ENCODE data around the gene OR8D4.
"Not testable (repeated sequence)": the region's sequence is repeated elsewhere in the genome, so short reads cannot be mapped to it uniquely, and the experiment has no call there.

The OR8D4 gene

DNA sequence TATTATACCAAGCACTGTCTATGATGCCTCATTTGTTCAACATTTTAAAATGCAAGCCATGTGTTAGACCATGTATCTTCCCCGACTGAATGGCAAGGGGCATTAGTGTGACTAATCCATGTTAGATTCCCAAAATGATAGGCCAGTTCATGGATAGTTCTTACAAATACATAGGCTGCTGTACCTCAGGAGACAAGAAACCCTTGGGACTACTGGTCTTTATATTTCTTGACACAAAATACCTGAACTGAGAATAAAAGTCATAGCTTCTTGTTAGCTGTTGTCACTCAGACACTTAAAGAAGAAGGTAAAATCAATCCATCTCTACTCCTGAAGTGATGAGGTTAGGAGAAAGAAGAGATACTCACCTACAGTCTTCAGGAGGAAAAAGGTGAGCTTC is at the start of gene OR8D4:
Gene OR8D4, plus strand, starts transcription at position 301 of the 400 bp plus-strand sequence. CDS start 4,265 bp downstream, outside the sequence.
- no peak for DNase-seq

GRCh38 chr11:123852321-123852720 is 49.6 kb upstream of the OR8D4 start:
- DNase-seq, result no peak

GRCh38 chr11:123853038-123853437 is 48.9 kb upstream of the OR8D4 start:
- no peak for DNase-seq

DNA sequence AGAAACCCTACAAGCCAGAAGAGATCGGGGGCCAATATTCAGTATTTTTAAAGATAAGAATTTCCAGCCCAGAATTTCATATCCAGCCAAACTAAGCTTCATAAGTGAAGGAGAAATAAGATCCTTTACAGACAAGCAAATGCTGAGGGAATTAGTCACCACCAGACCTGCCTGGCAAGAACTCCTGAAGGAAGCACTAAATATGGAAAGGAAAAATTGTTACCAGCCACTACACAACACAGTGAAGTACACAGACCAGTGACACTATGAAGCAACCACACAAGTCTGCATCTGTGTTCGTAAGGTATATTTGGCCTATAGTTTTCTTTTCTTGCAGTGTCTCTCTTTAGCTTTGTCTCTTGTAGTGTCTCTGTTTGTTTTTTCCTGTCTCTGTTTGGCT is 45.5 kb upstream of the OR8D4 start:
- no peak for DNase-seq

- DNase-seq, result no peak
Observed at GRCh38 chr11:123859731-123860130, 42.2 kb upstream of the OR8D4 start.

GRCh38 chr11:123865293-123865692 is 36.7 kb upstream of the OR8D4 start:
- not testable (repeated sequence) for DNase-seq

DNA sequence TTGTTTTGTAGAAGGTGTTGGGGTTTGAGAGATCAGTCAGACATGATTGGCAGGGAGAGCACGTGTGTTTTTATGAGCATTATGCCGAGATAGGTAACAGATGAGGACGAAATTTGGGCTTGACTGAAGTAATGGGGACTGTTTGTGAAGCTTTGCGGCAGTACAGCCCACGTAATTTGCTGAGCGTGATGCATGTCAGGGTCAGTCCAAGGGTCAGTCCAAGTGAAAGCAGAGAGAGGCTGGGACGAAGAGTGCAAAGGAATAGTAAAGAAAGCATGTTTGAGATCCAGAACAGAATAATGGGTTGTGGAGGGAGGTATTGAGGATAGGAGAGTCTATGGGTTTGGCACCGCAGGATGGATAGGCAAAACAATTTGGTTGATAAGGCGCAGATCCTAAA is 34.2 kb upstream of the OR8D4 start:
- not testable (repeated sequence) for DNase-seq

- DNase-seq, result no peak
Observed at GRCh38 chr11:123880912-123881311, 21.1 kb upstream of the OR8D4 start.

- DNase-seq, result no peak
Observed at GRCh38 chr11:123885570-123885969, 16.4 kb upstream of the OR8D4 start, which contains the start of gene TMEM225. Gene TMEM225, minus strand, starts transcription at chr11:123885670. Its CDS starts 245 bp downstream, at chr11:123885425.

GRCh38 chr11:123892031-123892430 is 9.9 kb upstream of the OR8D4 start:
- no peak for DNase-seq

DNA sequence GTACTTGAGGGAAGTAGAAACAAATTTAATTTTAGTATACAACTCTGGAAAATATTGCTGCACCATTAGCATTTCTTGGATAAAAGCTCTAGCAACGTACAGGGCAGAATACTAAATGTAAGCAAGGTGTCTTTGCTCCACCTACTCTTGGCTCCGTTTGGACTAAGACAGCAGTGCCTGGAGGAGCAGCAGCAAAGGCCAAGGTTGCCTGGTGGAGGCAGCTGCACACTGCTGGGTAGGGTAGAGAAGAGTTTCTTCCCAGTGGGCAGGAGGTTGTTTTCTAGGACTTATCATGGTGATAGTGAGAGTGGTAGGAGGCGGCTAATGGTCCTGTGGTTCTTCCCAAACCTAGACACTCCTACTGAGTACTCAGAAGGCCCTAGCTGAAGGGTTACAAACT is 2.2 kb upstream of the OR8D4 start:
- no peak for DNase-seq

DNA sequence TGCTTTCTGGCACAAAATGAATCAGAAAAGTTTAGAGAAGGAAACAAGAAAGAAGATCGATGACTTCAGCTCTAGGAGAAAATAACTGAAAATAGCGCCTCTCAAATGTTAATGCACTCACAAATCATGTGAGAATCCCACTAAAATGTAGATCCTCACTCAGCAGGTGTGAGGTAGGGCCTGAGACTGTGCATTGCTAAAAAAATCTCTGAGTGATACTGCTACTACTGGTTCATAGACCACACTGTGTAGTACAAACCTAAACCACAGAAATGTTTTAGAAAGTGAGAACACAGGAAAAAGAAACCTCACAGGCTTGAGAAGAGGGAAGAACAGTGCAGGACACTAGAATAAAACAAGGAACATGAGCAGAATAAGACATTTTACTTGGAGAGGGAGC is 2.0 kb downstream of the OR8D4 start:
- no peak for DNase-seq

- DNase-seq, result no peak
Observed at GRCh38 chr11:123904932-123905331, 3.0 kb downstream of the OR8D4 start.

GRCh38 chr11:123905826-123906225 is 3.9 kb downstream of the OR8D4 start:
- no peak for DNase-seq

DNA sequence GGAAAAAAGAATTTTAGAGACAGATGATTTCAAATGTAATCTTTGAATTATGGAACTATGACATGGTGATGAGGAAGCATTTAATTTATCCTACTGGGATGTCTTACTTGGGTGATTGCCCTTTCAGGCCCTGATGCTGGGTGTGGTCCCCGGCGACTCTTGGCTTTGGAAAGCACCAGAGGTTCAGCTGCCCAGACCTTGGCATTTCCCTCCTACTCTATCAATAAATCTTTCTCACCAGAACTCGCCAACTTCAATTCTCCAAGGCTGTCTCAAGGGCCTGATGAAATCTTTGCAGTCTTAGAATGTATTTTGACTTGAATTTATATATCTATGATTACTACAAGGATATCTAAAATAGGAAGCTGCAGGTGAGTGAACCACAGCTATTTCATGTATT is 19.0 kb downstream of the OR8D4 start:
- DNase-seq, result no peak

- no peak for DNase-seq
Observed at GRCh38 chr11:123924027-123924426, 22.1 kb downstream of the OR8D4 start.

DNA sequence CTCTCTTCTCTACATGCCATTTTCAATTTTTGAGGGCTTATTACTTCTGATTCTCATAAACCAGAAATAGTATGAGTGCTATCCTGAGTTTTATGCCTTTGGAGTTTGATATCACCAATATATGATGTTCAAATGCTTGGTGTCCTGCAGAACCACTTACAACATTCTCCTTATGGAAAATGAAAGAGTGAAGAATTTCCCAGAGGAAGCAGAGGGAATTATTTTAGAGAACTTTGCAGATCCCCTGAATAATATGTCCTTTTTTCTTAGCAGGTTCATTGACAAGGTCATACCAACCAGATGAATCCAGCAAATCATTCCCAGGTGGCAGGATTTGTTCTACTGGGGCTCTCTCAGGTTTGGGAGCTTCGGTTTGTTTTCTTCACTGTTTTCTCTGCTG is 37.4 kb downstream of the OR8D4 start, which contains the start of gene OR4D5:
Gene OR4D5, plus strand, starts transcription at position 301 of the 400 bp plus-strand sequence. Its CDS starts 0 bp downstream, at position 301.
- DNase-seq, result no peak

DNA sequence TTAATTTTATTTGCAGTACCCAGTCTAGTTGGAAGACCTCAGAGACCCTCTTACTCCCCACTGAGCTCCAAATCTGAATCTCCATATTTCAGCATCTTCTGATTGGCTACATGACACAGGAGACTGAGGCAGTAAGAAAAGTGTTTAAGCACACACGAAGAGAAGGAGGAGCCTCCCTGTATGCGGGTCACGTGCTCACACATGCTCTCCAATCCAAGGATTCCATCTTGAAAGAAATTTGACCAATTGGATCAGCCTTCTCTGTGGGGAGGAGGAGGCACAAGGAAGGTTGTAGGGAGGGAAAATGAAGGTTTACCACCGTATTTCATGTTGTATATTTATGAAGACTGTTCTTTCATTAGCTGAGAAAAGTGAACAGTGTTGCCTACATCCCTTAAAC is 40.4 kb downstream of the OR8D4 start:
- DNase-seq, result no peak

GRCh38 chr11:123943738-123944137 is 41.8 kb downstream of the OR8D4 start, which contains the start of gene OR6T1:
Gene OR6T1, minus strand, starts transcription at chr11:123943838. Its CDS starts 0 bp downstream, at chr11:123943838.
- DNase-seq, result no peak

GRCh38 chr11:123945132-123945531 is 43.2 kb downstream of the OR8D4 start:
- no peak for DNase-seq

DNA sequence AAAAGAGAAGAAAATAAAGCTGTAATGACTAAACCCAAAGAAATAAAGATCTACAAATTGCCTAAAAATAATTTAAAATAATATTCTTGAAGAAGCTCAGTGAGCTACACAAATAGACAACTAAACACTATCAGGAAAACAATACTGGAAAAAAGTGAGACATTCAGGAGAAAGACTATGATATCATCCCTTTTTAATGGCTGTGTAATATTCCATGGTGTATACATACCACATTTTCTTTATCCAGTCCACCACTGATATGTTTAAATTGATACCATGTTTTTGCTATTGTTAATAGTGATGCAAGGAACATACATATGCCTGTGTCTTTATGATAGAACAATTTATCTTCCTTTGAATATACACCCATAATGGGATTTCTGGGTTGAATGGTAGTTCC is 54.8 kb downstream of the OR8D4 start:
- no peak for DNase-seq
